Stimulated activated naive CD8-positive, alpha-beta T cell treated with anti-CD3 and anti-CD28 coated beads, Interleukin-15, amount 100 ng/mL, for 72 hours (primary cell): ENCODE data around the gene NEURL3.
A peak's percentile ranks its signal among the peaks of the same experiment; 100 is the strongest.
"Not testable (repeated sequence)": the region's sequence is repeated elsewhere in the genome, so short reads cannot be mapped to it uniquely, and the experiment has no call there.

Source experiments
- ATAC-seq: fragments of 150-1000 bp; cut with Tn5 transposase; 2 replicates; pipeline ENCODE4 v1.10.0; 2021; ENCODE audit warnings: mild to moderate bottlenecking, moderate library complexity
- DNase-seq, 2 donors: peaks; one replicate each; pipeline ENCODE4 v3.0.0; 2021 to 2022
- H3K27ac Mint-ChIP-seq, 2 donors: one replicate each; pipeline ENCODE4 v1.8.0; 2022; ENCODE audit warnings: mild to moderate bottlenecking in 2 of 2, mixed read lengths in 2 of 2, moderate library complexity in 2 of 2
- H3K27me3 Mint-ChIP-seq: one replicate; pipeline ENCODE4 v1.8.0; 2022; ENCODE audit warnings: mixed read lengths
- H3K4me1 Mint-ChIP-seq: one replicate; pipeline ENCODE4 v1.8.0; 2022; ENCODE audit warnings: mild to moderate bottlenecking, mixed read lengths
- H3K4me3 Mint-ChIP-seq, 2 donors: one replicate each; pipeline ENCODE4 v1.8.0; 2022; ENCODE audit warnings: mild to moderate bottlenecking in 2 of 2, mixed read lengths in 2 of 2, moderate library complexity in 1 of 2
- H3K9me3 Mint-ChIP-seq, 2 donors: one replicate each; pipeline ENCODE4 v1.8.0; 2022; ENCODE audit warnings: mixed read lengths in 2 of 2

NEURL3 gene

GRCh38 chr2:96507957-96508520 is 2.9 kb upstream of the NEURL3 start:
- peak overlapping the region in 1 of 2 donors; percentile 27 for H3K27ac Mint-ChIP-seq
- no peaks in the 10 kb centered on the region for H3K9me3 Mint-ChIP-seq
- peak overlapping the region; percentile 77 for H3K4me3 Mint-ChIP-seq
- H3K27me3 Mint-ChIP-seq = peaks cover 38% of the 10 kb centered on the region
- peaks cover 37% of the 10 kb centered on the region for H3K4me1 Mint-ChIP-seq
- peak; percentile 94 for ATAC-seq
- peak; percentile 89 to 94 for DNase-seq

GRCh38 chr2:96506907-96507240 is 1.7 kb upstream of the NEURL3 start:
- Mint-ChIP-seq H3K27me3 (peaks cover 32% of the 10 kb centered on the region), H3K27ac (no peak overlapping the region), H3K9me3 (no peaks in the 10 kb centered on the region), H3K4me1 (peaks cover 46% of the 10 kb centered on the region), H3K4me3 (no peak overlapping the region)
- DNase-seq (no peak), ATAC-seq (no peak)

DNA sequence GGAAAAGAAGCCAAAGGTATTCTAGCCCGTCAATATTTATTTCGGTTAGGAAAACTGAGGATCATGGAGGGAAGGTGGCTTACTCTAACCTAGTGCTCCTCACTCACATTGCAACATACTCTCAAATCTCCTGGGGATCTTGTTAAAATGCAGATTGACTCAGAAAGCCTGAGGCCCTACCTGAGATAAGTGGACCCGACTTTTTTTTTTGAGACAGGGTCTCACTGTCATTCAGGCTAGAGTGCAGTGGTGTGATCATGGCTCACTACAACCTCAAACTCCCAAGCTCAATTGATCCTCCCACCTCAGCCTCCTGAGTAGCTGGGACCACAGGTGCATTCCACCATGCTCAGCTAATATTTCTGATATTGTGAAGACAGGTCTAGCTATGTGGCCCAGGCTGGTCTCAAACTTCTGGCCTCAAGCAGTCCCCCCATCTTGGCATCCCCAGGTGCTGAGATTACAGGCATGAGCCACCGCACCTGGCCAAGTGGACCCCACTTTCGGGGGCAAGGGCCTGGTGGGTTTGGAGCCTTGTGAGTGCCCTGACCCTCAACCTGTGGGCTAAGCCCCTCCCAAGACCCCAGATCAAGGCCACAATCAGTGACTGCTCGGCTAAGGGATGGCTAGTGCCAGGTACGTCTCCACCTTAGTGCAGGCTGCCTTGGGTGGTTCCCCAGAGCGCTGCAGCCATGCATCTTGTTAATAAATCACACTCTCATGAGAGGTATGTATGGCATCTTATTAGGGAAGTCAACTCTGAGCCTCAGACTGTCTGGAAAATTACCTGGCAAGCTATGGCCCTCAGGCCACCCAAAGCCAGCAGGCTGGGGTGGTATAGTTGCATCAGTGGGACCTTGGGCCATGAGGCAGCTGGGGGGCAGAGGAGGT is 1.1 kb upstream of the NEURL3 start:
- DNase-seq (no peak), ATAC-seq (no peak)
- no peak overlapping the region for H3K4me3 Mint-ChIP-seq
- H3K4me1 Mint-ChIP-seq = peaks cover 52% of the 10 kb centered on the region
- H3K27me3 Mint-ChIP-seq = peaks cover 28% of the 10 kb centered on the region
- no peak overlapping the region for H3K27ac Mint-ChIP-seq
- no peaks in the 10 kb centered on the region for H3K9me3 Mint-ChIP-seq

DNA sequence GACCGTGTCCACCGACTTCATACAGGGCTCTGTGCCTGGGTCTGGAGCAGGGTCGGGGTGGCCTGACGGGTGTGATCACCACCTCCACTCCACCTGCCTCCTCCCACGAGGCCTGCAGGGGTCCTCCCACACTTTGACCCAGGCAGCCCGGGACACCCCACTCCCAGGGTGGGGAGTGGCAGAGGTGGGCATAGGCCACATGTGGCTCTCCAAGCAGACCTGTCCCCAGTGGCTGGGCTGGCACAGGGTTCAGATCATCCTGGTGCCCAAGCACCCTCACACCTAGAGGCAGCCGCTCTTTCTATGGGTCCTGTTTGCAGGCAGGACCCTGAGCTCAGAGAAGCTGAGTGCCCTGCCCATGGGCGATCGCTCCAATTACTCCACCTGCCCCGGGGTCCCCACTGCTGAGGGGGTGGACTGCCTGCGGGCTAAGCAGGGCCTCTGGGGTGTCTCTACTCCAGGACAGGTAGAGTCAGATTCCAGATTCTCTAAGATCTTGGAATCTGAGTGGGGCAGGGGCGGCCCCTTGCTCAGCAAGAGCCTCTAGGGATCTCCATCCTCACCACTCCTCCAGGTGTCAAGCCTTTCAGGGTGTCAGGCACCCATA is 1.4 kb downstream of the NEURL3 start:
- Mint-ChIP-seq H3K27ac (no peak overlapping the region), H3K27me3 (peaks cover 3% of the 10 kb centered on the region), H3K4me1 (peaks cover 40% of the 10 kb centered on the region), H3K4me3 (no peak overlapping the region), H3K9me3 (no peaks in the 10 kb centered on the region)
- peak in 1 of 2 donors; percentile 7 for DNase-seq
- no peak for ATAC-seq

DNA sequence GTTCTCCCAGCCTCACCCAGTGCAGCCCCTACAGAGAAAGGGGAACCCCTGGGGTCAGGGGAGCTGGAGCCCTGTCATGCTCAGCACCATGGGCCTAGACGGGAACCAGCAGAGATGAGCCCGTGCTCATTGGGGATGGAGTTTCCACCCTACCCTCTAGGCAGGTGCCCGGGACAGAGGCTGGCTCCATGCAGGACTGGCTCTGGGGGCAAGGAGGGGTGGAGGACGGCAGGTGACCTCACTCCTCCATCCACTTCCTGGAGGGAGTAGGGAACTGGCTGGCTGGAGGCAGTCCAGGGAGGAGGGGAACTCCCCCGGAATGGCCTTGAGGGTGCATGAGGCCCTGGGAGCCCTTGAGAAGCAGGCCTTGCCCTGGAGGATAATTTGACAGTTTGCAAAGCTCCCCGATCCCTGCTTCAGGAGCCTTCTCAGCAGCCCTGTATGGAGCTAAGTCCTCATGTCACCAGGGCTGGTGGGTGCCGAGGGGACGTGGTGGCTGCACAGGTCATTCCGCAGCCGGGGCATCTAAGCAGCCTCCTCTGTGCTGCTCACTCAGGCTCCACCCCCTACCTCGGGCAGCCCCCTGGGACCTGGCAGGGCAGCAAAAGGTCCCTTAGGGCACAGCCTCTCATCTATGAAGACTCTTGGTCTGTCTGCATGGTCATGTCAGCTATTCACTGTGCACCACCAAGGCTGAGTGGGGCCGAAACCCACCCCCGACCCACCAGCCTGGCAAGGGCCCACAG is 2.1 kb downstream of the NEURL3 start:
- H3K4me3 Mint-ChIP-seq = no peak overlapping the region
- H3K4me1 Mint-ChIP-seq = peaks cover 39% of the 10 kb centered on the region
- H3K27ac Mint-ChIP-seq = no peak overlapping the region
- DNase-seq (peak in 1 of 2 donors; percentile 6), ATAC-seq (no peak)
- H3K9me3 Mint-ChIP-seq = no peaks in the 10 kb centered on the region
- H3K27me3 Mint-ChIP-seq = no peaks in the 10 kb centered on the region

GRCh38 chr2:96501886-96502810 is 3.0 kb downstream of the NEURL3 start:
- ATAC-seq (peak; percentile 62), DNase-seq (peak in 1 of 2 donors; percentile 8)
- no peaks in the 10 kb centered on the region for H3K9me3 Mint-ChIP-seq
- peak overlapping the region; percentile 69 to 89 for H3K27ac Mint-ChIP-seq
- H3K27me3 Mint-ChIP-seq = no peaks in the 10 kb centered on the region
- H3K4me3 Mint-ChIP-seq = peak overlapping the region; percentile 35 to 40
- peaks cover 39% of the 10 kb centered on the region for H3K4me1 Mint-ChIP-seq

DNA sequence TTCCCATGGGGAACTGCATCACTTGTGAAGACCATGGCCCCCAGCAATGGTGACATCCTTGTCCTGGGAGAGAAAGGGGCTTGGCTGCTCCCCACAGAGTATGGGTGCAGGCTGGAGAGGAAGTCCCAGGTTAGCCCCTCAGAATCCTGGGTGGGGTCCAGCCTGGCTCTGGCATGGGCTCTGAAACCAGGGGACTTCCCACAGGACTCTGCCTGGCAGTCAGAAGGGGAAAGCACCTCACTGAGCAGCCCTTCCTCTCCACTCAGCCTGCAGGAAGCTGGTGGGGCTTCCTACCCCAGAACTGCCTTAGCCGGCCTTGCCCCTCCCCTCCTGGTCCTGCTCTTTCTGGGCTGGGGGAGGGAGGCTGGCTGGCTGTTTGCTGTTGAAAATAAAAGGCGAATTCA is 3.7 kb downstream of the NEURL3 start:
- Mint-ChIP-seq H3K27me3 (no peaks in the 10 kb centered on the region), H3K4me1 (peaks cover 40% of the 10 kb centered on the region), H3K4me3 (peak overlapping the region; percentile 35 to 40), H3K27ac (peak overlapping the region; percentile 27 to 89), H3K9me3 (no peaks in the 10 kb centered on the region)
- DNase-seq = peak in 1 of 2 donors; percentile 40
- ATAC-seq = peak; percentile 80

GRCh38 chr2:96500385-96501066 is 4.6 kb downstream of the NEURL3 start:
- DNase-seq = peak in 1 of 2 donors; percentile 7
- no peak overlapping the region for H3K4me3 Mint-ChIP-seq
- H3K27me3 Mint-ChIP-seq = no peaks in the 10 kb centered on the region
- no peak overlapping the region for H3K27ac Mint-ChIP-seq
- peaks cover 43% of the 10 kb centered on the region for H3K4me1 Mint-ChIP-seq
- ATAC-seq = no peak
- H3K9me3 Mint-ChIP-seq = peaks cover 0 to 7% of the 10 kb centered on the region in 2 donors

GRCh38 chr2:96499061-96499960 is 5.8 kb downstream of the NEURL3 start:
- H3K4me1 Mint-ChIP-seq = peaks cover 37% of the 10 kb centered on the region
- peaks cover 6 to 16% of the 10 kb centered on the region in 2 donors for H3K9me3 Mint-ChIP-seq
- peak in 1 of 2 donors; percentile 6 for DNase-seq
- H3K4me3 Mint-ChIP-seq = no peak overlapping the region
- no peak for ATAC-seq
- H3K27ac Mint-ChIP-seq = no peak overlapping the region
- H3K27me3 Mint-ChIP-seq = no peaks in the 10 kb centered on the region

GRCh38 chr2:96498611-96499010 is 6.5 kb downstream of the NEURL3 start:
- not testable (repeated sequence) for DNase-seq, H3K4me3 Mint-ChIP-seq, H3K27ac Mint-ChIP-seq, H3K27me3 Mint-ChIP-seq, ATAC-seq
- Mint-ChIP-seq H3K4me1 (peaks cover 37% of the 10 kb centered on the region), H3K9me3 (peaks cover 6 to 16% of the 10 kb centered on the region in 2 donors)

DNA sequence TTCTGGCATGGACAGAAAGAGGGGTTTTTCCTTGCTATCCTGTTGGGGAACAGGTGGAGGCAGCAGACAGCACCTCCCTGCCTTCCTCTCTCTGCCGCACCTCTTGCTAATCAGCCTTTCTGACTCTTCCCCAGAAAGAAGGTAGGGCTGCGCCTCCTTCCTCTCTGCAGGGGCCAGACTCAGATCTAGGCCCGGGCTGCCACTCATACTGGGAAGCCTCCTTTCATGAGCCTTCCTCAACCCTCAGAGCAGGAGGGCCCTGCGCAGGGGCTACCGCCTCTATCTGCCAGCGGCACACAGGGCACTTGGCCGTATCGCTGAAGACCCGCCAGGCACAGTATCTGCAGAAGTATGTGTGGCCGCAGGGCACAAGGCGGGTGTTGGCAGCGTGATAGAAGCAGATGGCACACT is 7.1 kb downstream of the NEURL3 start:
- ATAC-seq = no peak
- peaks cover 41% of the 10 kb centered on the region for H3K4me1 Mint-ChIP-seq

GRCh38 chr2:96495982-96496629 is 9.1 kb downstream of the NEURL3 start:
- no peaks in the 10 kb centered on the region for H3K27me3 Mint-ChIP-seq
- ATAC-seq = no peak
- H3K4me1 Mint-ChIP-seq = peaks cover 40% of the 10 kb centered on the region
- no peak overlapping the region for H3K27ac Mint-ChIP-seq
- peaks cover 6 to 16% of the 10 kb centered on the region in 2 donors for H3K9me3 Mint-ChIP-seq
- no peak overlapping the region for H3K4me3 Mint-ChIP-seq
- no peak for DNase-seq

More for the DNA sequence above, 7.1 kb downstream of the NEURL3 start:
- no peak overlapping the region for H3K27ac Mint-ChIP-seq
- H3K9me3 Mint-ChIP-seq = peaks cover 6 to 16% of the 10 kb centered on the region in 2 donors
- H3K4me3 Mint-ChIP-seq = no peak overlapping the region
- no peak for DNase-seq
- no peaks in the 10 kb centered on the region for H3K27me3 Mint-ChIP-seq

DNA sequence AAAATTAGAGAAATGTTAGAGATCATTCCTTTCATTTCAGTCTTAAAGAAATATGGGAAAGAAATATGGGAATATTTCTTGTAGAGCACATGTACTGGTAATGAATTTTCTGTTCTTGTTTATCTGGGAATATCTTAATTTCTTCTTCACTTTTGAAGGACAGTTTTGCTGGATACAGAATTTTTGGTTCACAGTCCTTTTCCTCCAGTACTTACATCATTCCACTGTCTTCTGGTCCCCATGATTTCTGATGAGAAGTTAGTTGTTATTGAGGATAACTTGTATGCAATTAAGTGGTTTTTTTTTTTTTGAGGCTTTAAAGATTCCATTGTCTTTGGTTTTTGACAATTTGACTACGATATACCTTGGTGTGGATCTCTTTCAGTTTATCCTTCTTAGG is 11.0 kb downstream of the NEURL3 start:
- H3K4me3 Mint-ChIP-seq = no peak overlapping the region
- no peak overlapping the region for H3K27ac Mint-ChIP-seq
- peaks cover 51% of the 10 kb centered on the region for H3K4me1 Mint-ChIP-seq
- peaks cover 6 to 16% of the 10 kb centered on the region in 2 donors for H3K9me3 Mint-ChIP-seq
- no peaks in the 10 kb centered on the region for H3K27me3 Mint-ChIP-seq
- no peak for DNase-seq
- ATAC-seq = no peak
